Choroid plexus epithelial cell (primary cell): Measurements from ENCODE around the gene TIAM2.
A peak's percentile ranks its signal among the peaks of the same experiment; 100 is the strongest.
"Not testable (repeated sequence)": the region's sequence is repeated elsewhere in the genome, so short reads cannot be mapped to it uniquely, and the experiment has no call there.

Experiments
- DNase-seq: peaks from one replicate; pipeline ENCODE4 v3.0.0-alpha.2; 2010; ENCODE audit warnings: low read depth
- H3K4me3 ChIP-seq: 2 replicates; pipeline ENCODE4 v1.5.1; 2011; ENCODE audit warnings: low read depth, mild to moderate bottlenecking, control low read depth, low read length, moderate library complexity
- CTCF ChIP-seq: conservative IDR thresholded peaks from 2 replicates; pipeline ENCODE4 v1.5.1; 2011; ENCODE audit warnings: low read depth, mild to moderate bottlenecking, control low read depth, inconsistent platforms, low read length, moderate library complexity

TIAM2 gene

DNA sequence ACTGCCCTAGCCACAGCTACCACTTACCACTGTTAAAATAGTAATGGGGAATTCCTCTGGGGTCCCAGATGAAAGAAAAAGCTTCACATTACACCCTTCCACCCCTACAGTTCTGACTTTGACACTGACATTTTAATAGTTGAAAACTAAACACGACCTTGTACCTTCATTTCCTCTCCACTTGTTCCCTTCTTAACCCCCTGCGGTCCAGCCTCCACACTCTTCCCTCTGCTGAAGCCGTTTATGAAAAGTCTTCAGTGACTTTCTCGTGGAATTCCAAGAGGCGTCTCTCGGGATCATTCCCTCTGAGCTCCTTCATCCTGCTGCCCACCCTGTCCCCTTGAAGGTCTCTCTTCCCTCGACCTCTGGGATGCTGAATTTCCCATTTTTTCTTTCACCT, 36.6 kb upstream of the TIAM2 start:
- no peak for TF ChIP-seq CTCF
- H3K4me3 ChIP-seq = no peak overlapping the region
- no peak for DNase-seq

DNA sequence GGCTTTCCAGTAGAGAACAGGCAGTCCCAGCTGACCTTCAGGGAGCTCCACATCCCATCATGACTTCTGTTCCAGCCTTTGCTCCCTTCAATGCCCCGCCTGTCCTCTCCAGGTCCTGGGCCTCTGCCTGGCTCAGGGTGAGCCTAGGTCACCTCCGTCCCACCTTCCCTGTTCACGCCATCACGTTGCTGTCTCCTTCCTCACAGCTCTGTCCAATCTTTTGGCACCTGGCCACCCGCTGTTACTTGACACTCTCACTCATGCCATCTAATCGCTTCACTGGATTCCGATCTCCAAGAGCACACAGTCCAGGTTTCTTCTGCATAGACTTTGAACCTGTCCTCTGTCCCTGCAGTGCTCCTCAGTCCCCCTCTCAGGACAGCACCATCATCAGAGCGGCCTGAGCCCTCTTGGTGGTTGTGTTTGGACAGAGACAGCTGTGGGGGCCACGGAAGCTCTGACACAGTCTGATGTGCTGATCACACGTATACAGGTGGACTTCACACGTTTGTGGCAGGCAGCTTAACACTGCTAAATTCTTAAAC, 34.7 kb upstream of the TIAM2 start:
- no peak for TF ChIP-seq CTCF
- H3K4me3 ChIP-seq = no peak overlapping the region
- DNase-seq = no peak

DNA sequence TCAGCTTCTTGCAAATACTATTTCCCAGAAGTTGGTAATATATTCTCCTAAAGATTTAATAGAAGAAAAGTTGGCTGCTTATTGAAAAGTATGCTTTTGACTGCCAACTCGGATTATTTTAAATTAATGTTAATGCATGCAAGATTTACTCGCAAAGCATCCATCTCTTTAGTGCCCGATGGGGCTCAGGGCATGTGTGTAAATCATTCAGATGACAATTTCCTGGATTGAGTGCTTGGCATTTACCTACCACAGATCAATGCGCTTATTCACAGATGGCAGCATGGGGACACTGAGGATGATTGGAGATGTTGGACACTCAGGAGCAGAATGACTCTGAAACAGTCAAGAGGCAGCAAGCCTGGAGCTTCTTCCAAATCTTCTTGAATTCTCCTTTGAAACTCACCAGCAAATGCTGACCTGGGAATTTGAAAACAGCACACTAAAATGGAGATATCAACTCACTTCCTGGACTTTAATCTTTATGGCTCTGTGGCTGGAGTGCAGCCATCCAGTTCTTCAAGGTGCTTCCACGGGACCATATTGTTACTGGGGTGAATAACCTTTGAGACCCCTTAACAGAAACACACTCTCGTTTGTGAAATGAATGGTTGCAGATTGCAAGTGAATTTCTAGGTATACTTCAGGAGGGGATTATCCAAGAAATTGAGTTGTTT, 34.1 kb upstream of the TIAM2 start:
- no peak for DNase-seq
- no peak for TF ChIP-seq CTCF
- no peak overlapping the region for H3K4me3 ChIP-seq

GRCh38 chr6:154962753-154963152, 32.4 kb upstream of the TIAM2 start:
- TF ChIP-seq CTCF = no peak
- peak; percentile 87 for DNase-seq

GRCh38 chr6:154966065-154966770, 28.9 kb upstream of the TIAM2 start:
- H3K4me3 ChIP-seq, DNase-seq: not testable (repeated sequence)

More at GRCh38 chr6:154962753-154963152, 32.4 kb upstream of the TIAM2 start:
- H3K4me3 ChIP-seq = no peak overlapping the region

GRCh38 chr6:154969796-154970195, 25.3 kb upstream of the TIAM2 start:
- DNase-seq = peak; percentile 62
- H3K4me3 ChIP-seq = no peak overlapping the region
- no peak for TF ChIP-seq CTCF

DNA sequence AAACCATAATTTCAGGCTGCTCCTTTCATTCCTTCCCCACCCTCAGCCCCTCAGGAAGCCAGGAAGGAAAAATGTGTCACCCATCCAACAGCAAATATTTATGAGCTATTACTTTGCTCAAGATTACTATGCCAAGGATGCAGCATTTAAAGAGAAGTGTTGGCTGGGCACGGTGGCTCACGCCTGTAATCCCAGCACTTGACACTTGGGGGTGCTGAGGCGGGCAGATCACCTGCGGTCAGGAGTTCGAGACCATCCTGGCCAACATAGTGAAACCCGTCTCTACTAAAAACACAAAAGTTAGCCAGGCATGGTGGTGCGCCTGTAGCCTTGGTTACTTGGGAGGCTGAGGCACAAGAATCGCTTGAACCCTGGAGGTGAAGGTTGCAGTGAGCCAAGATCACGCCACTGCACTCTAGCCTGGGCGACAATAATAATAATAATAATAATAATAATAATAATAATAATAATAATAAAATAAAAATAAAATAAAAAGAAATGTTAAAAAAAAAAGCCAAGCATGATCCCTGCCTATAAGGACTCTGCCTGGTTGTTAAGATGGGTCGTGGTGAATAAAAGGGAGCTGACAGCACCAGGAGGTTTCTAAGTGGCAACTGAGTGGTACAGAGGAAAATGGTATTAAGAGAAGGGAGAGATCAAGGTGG, 20.5 kb upstream of the TIAM2 start:
- TF ChIP-seq CTCF = peak; percentile 14
- no peak overlapping the region for H3K4me3 ChIP-seq
- no peak for DNase-seq
